ENCODE data around the gene CES3.
A peak's percentile ranks its signal among the peaks of the same experiment; 100 is the strongest.

The CES3 gene

DNA sequence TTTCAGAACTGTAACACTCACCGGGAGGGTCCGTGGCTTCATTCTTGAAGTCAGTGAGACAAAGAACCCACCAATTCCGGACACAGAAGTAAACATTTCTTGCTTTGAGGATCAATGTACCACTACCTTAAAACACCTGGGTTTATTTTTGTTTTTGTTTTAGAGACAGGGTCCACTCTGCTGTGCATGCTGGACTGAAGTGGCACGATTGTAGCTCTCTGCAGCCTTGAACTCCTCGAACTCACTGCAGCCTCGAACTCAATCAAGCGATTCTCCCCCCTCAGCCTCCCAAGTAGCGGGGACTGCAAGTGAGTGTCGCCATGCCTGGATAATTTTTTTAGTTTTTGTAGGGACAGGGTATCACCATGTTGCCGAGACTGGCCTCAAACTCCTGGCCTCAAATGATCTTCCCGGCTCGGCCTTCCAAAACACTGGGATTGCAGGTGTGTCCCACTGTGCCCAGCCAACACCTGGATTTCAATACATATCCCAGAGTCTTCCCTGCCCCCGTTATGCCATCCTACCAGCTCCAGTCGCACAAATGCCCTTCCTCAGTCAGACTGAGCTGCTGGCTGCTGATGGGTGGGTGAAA lies 14.3 kb downstream of the CES3 start:
- H3K4me2 ChIP-seq (ENCODE audit: low read depth, low read length, poor library complexity, severe bottlenecking) = no peak overlapping the region
- TF ChIP-seq, protein P1, sequence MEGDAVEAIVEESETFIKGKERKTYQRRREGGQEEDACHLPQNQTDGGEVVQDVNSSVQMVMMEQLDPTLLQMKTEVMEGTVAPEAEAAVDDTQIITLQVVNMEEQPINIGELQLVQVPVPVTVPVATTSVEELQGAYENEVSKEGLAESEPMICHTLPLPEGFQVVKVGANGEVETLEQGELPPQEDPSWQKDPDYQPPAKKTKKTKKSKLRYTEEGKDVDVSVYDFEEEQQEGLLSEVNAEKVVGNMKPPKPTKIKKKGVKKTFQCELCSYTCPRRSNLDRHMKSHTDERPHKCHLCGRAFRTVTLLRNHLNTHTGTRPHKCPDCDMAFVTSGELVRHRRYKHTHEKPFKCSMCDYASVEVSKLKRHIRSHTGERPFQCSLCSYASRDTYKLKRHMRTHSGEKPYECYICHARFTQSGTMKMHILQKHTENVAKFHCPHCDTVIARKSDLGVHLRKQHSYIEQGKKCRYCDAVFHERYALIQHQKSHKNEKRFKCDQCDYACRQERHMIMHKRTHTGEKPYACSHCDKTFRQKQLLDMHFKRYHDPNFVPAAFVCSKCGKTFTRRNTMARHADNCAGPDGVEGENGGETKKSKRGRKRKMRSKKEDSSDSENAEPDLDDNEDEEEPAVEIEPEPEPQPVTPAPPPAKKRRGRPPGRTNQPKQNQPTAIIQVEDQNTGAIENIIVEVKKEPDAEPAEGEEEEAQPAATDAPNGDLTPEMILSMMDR (conservative IDR thresholded peaks at IDR 0.05; ENCODE audit: low read length) = no peak
- no peak for TF ChIP-seq EZH2phosphoT487 (IDR thresholded peaks at IDR 0.05; ENCODE audit: borderline replicate concordance)
- no peak overlapping the region for H3K4me3 ChIP-seq (ENCODE audit: low read length, poor library complexity, severe bottlenecking)
- no peak overlapping the region for H3K9ac ChIP-seq (ENCODE audit: low read depth, low read length, poor library complexity, severe bottlenecking)
- peaks cover 5% of the 10 kb centered on the region for H3K4me1 ChIP-seq (ENCODE audit: insufficient read depth, low read length, poor library complexity, severe bottlenecking)
- no peaks in the 10 kb centered on the region for H3K9me3 ChIP-seq (ENCODE audit: insufficient read depth, low read depth, low read length)
- H2AFZ ChIP-seq (ENCODE audit: low read length) = no peak overlapping the region
- no peaks in the 10 kb centered on the region for H3F3A ChIP-seq (ENCODE audit: low read depth)
- no peaks in the 10 kb centered on the region for H3K79me2 ChIP-seq (ENCODE audit: insufficient read depth, low read length)
- no peaks in the 10 kb centered on the region for H3K9me2 ChIP-seq (replicated peaks; ENCODE audit: low read depth, low read length)
- no peaks in the 10 kb centered on the region for H4K20me1 ChIP-seq (ENCODE audit: insufficient read depth, low read length, poor library complexity, severe bottlenecking)
- no peaks in the 10 kb centered on the region for H3K27me3 ChIP-seq (ENCODE audit: insufficient read depth, low read length, poor library complexity, severe bottlenecking)
- H3K36me3 ChIP-seq (ENCODE audit: insufficient read depth, low read length) = no peaks in the 10 kb centered on the region

DNA sequence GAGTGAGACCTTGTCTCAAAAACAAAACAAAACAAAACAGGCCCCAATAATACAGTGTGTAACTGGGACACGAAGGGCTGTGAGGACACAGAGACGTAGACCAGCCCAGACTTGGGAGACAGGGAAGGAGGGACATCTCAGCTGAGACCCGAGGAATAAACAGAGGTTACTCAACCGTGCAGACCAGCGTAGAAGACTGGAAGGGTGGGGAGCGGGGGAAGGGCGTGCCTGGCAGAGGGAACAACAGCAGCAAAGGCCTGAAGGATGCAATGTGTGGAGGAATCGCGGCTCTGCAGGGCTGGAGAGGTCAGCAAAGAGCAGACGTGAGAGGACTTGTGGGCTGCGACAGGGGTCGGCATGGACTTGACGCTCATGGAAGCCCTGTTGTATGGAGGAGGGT lies 15.7 kb downstream of the CES3 start:
- H3K79me2 ChIP-seq (ENCODE audit: insufficient read depth, low read length) = no peaks in the 10 kb centered on the region
- H3K9me3 ChIP-seq (ENCODE audit: insufficient read depth, low read depth, low read length) = no peaks in the 10 kb centered on the region
- H3K9ac ChIP-seq (ENCODE audit: low read depth, low read length, poor library complexity, severe bottlenecking) = no peak overlapping the region
- no peaks in the 10 kb centered on the region for H3F3A ChIP-seq (ENCODE audit: low read depth)
- no peak overlapping the region for H3K4me3 ChIP-seq (ENCODE audit: low read length, poor library complexity, severe bottlenecking)
- no peak overlapping the region for H2AFZ ChIP-seq (ENCODE audit: low read length)
- H3K9me2 ChIP-seq (replicated peaks; ENCODE audit: low read depth, low read length) = no peaks in the 10 kb centered on the region
- H3K4me1 ChIP-seq (ENCODE audit: insufficient read depth, low read length, poor library complexity, severe bottlenecking) = peaks cover 5% of the 10 kb centered on the region
- H3K27me3 ChIP-seq (ENCODE audit: insufficient read depth, low read length, poor library complexity, severe bottlenecking) = no peaks in the 10 kb centered on the region
- H3K4me2 ChIP-seq (ENCODE audit: low read depth, low read length, poor library complexity, severe bottlenecking) = no peak overlapping the region
- no peaks in the 10 kb centered on the region for H4K20me1 ChIP-seq (ENCODE audit: insufficient read depth, low read length, poor library complexity, severe bottlenecking)
- no peak for TF ChIP-seq EZH2phosphoT487 (IDR thresholded peaks at IDR 0.05; ENCODE audit: borderline replicate concordance)
- TF ChIP-seq, protein P1 (conservative IDR thresholded peaks at IDR 0.05; ENCODE audit: low read length) = no peak
- no peaks in the 10 kb centered on the region for H3K36me3 ChIP-seq (ENCODE audit: insufficient read depth, low read length)

DNA sequence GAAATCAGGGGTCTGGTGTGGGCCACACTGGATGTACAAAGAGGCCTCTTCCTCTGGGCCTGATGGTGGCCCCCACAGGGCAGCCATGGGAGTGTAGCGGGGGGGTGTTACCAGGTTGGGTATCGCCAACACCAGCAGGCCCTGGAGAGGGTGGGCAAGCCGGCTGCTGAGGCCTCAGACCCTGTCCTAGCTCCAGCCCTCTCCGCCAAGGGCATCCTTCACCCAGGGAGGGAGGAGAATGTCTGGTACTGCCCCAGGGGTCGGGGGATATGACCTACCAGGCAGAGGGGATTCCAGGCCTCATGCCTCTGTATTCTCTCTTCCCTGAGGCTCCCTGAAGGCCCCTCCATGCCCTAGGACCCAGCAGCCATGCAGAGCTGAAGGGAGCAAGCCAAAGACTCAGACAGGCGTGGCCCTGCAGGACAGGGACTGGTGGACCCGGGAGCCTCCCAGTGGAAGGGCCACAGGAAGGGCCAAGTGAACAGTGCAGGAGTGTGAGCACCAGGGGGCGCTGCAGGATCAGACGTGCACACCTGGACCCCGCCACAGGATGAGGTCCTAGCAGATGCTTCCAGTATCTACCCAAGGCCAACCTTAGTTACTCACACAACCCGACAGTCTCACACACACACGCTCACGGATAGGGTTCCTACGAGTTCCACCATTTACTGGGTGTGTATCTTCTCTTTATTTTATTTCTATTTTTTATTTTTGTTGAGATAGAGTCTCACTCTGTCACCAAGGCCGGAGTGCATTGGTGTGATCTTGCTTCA lies 16.5 kb downstream of the CES3 start:
- H3K27me3 ChIP-seq (ENCODE audit: insufficient read depth, low read length, poor library complexity, severe bottlenecking) = no peaks in the 10 kb centered on the region
- peaks cover 5% of the 10 kb centered on the region for H3K4me1 ChIP-seq (ENCODE audit: insufficient read depth, low read length, poor library complexity, severe bottlenecking)
- H3K79me2 ChIP-seq (ENCODE audit: insufficient read depth, low read length) = no peaks in the 10 kb centered on the region
- no peaks in the 10 kb centered on the region for H3K36me3 ChIP-seq (ENCODE audit: insufficient read depth, low read length)
- no peak overlapping the region for H3K9ac ChIP-seq (ENCODE audit: low read depth, low read length, poor library complexity, severe bottlenecking)
- H3F3A ChIP-seq (ENCODE audit: low read depth) = no peaks in the 10 kb centered on the region
- no peak for TF ChIP-seq EZH2phosphoT487 (IDR thresholded peaks at IDR 0.05; ENCODE audit: borderline replicate concordance)
- TF ChIP-seq, protein P1 (conservative IDR thresholded peaks at IDR 0.05; ENCODE audit: low read length) = peak; percentile 91
- H3K4me3 ChIP-seq (ENCODE audit: low read length, poor library complexity, severe bottlenecking) = no peak overlapping the region
- H3K4me2 ChIP-seq (ENCODE audit: low read depth, low read length, poor library complexity, severe bottlenecking) = no peak overlapping the region
- H4K20me1 ChIP-seq (ENCODE audit: insufficient read depth, low read length, poor library complexity, severe bottlenecking) = no peaks in the 10 kb centered on the region
- no peak overlapping the region for H2AFZ ChIP-seq (ENCODE audit: low read length)
- H3K9me3 ChIP-seq (ENCODE audit: insufficient read depth, low read depth, low read length) = no peaks in the 10 kb centered on the region
- H3K9me2 ChIP-seq (replicated peaks; ENCODE audit: low read depth, low read length) = no peaks in the 10 kb centered on the region
